Measurements from ENCODE around the gene FFAR2.
"Not testable (repeated sequence)": the region's sequence is repeated elsewhere in the genome, so short reads cannot be mapped to it uniquely, and the experiment has no call there.

The FFAR2 gene

GRCh38 chr19:35458192-35458591 lies 10.1 kb downstream of the FFAR2 start:
- H3K4me3 ChIP-seq (ENCODE audit: low read depth, low read length): no peak overlapping the region
- H3K9me3 ChIP-seq (ENCODE audit: control insufficient read depth, insufficient read depth, low read depth, low read length): no peaks in the 10 kb centered on the region
- no peaks in the 10 kb centered on the region for H3K4me1 ChIP-seq (ENCODE audit: control insufficient read depth, insufficient read depth, low read length)
- H3K9ac ChIP-seq (ENCODE audit: low read length): no peak overlapping the region
- no peaks in the 10 kb centered on the region for H3K36me3 ChIP-seq (ENCODE audit: control insufficient read depth, insufficient read depth, low read length)
- no peaks in the 10 kb centered on the region for H3K27me3 ChIP-seq (ENCODE audit: control insufficient read depth, insufficient read depth, low read length)
- H3K27ac ChIP-seq (ENCODE audit: low read depth, low read length): no peak overlapping the region

DNA sequence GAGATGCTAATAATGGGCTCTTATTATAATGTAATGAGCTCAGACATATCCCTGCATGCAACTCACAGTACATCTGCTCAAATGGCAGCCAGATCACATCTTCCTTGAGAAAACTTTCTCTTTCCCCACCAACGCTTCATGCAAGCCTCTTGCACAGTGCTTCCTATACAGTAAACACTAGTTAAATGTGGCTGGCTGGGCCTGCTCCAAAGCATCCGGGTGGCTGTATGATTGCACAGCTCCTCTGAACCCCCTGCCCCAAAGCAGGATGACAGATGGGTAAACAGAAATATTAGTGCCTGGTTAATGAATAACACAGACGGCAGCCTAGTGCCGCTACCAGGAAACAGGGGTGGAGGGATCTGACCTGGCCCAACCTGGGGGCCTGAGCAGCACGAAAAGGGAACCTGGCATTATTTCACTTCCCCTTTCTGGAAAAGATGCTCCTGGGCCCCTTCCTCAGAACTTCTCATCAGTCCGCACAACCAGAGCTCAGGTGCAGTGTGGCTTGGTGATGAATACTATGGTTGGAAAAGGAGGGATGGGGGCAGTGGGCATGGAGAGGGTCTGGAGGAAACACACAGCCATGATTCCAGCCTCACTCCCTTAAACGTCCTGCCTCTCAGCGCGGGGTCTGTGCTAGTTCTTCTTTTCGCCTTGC lies 10.8 kb downstream of the FFAR2 start:
- no peaks in the 10 kb centered on the region for H3K9me3 ChIP-seq (ENCODE audit: control insufficient read depth, insufficient read depth, low read depth, low read length)
- no peaks in the 10 kb centered on the region for H3K36me3 ChIP-seq (ENCODE audit: control insufficient read depth, insufficient read depth, low read length)
- H3K27ac ChIP-seq (ENCODE audit: low read depth, low read length): no peak overlapping the region
- no peak overlapping the region for H3K4me3 ChIP-seq (ENCODE audit: low read depth, low read length)
- no peak overlapping the region for H3K9ac ChIP-seq (ENCODE audit: low read length)
- no peaks in the 10 kb centered on the region for H3K27me3 ChIP-seq (ENCODE audit: control insufficient read depth, insufficient read depth, low read length)
- no peaks in the 10 kb centered on the region for H3K4me1 ChIP-seq (ENCODE audit: control insufficient read depth, insufficient read depth, low read length)

DNA sequence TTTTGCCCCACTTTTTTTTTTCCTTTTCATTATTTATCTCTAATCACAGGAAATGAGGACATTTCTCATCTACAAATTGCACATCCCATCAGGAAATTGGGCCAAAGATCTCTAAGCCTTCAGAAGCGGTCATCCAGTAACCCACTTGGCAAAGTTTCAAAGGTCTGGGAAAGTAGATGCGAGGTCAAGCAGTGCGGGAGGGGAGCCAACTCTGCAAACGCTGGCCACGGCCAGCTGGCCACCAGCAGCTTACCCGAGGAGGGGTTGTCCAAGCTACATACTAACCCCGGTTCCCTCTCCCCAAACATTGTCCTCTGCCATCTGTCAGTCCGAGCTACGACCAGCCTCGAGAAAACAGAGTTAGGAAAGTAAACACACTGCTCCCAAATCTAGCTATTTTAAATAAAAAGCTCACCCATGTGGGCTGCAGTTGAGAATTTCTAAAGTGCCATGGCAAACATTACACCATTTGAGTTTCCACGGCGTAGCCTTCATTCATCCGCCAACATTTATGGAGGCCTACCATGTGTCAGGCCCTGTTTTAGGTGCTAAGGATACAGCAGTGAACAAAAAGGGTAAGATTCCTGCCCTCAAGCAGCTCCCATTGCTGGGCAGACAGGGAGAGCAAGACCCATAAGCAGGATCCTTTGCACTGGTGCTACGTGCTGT lies 11.5 kb downstream of the FFAR2 start:
- no peaks in the 10 kb centered on the region for H3K36me3 ChIP-seq (ENCODE audit: control insufficient read depth, insufficient read depth, low read length)
- H3K9ac ChIP-seq (ENCODE audit: low read length): no peak overlapping the region
- no peaks in the 10 kb centered on the region for H3K9me3 ChIP-seq (ENCODE audit: control insufficient read depth, insufficient read depth, low read depth, low read length)
- no peak overlapping the region for H3K27ac ChIP-seq (ENCODE audit: low read depth, low read length)
- no peaks in the 10 kb centered on the region for H3K4me1 ChIP-seq (ENCODE audit: control insufficient read depth, insufficient read depth, low read length)
- H3K27me3 ChIP-seq (ENCODE audit: control insufficient read depth, insufficient read depth, low read length): no peaks in the 10 kb centered on the region
- H3K4me3 ChIP-seq (ENCODE audit: low read depth, low read length): no peak overlapping the region

DNA sequence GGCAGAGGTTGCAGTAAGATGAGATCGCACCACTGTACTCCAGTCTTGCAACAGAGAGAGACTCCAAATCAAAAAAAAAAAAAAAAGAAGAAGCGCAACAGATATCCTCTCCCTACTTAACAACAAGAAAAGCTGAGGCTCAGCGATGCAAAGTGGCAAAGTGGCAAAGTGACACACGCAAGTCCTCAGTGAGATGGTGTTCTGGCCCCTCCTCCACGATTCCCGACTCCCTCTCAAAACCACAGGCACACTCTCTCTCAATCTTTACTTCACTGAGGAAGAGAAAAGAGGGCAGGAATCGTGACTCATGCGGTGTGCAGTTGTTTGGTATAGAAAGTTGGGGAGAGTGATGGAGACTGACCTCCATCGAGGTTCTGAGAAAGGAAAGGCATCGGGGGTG lies 12.6 kb downstream of the FFAR2 start:
- no peak overlapping the region for H3K4me3 ChIP-seq (ENCODE audit: low read depth, low read length)
- H3K27me3 ChIP-seq (ENCODE audit: control insufficient read depth, insufficient read depth, low read length): no peaks in the 10 kb centered on the region
- no peak overlapping the region for H3K27ac ChIP-seq (ENCODE audit: low read depth, low read length)
- no peak overlapping the region for H3K9ac ChIP-seq (ENCODE audit: low read length)
- H3K4me1 ChIP-seq (ENCODE audit: control insufficient read depth, insufficient read depth, low read length): no peaks in the 10 kb centered on the region
- no peaks in the 10 kb centered on the region for H3K9me3 ChIP-seq (ENCODE audit: control insufficient read depth, insufficient read depth, low read depth, low read length)
- no peaks in the 10 kb centered on the region for H3K36me3 ChIP-seq (ENCODE audit: control insufficient read depth, insufficient read depth, low read length)

- H3K36me3 ChIP-seq (ENCODE audit: control insufficient read depth, insufficient read depth, low read length): no peaks in the 10 kb centered on the region
- no peak overlapping the region for H3K4me3 ChIP-seq (ENCODE audit: low read depth, low read length)
- no peak overlapping the region for H3K27ac ChIP-seq (ENCODE audit: low read depth, low read length)
- H3K4me1 ChIP-seq (ENCODE audit: control insufficient read depth, insufficient read depth, low read length): no peaks in the 10 kb centered on the region
- H3K27me3 ChIP-seq (ENCODE audit: control insufficient read depth, insufficient read depth, low read length): no peaks in the 10 kb centered on the region
- no peaks in the 10 kb centered on the region for H3K9me3 ChIP-seq (ENCODE audit: control insufficient read depth, insufficient read depth, low read depth, low read length)
- H3K9ac ChIP-seq (ENCODE audit: low read length): no peak overlapping the region
Observed at GRCh38 chr19:35461060-35461459, 13.0 kb downstream of the FFAR2 start.

DNA sequence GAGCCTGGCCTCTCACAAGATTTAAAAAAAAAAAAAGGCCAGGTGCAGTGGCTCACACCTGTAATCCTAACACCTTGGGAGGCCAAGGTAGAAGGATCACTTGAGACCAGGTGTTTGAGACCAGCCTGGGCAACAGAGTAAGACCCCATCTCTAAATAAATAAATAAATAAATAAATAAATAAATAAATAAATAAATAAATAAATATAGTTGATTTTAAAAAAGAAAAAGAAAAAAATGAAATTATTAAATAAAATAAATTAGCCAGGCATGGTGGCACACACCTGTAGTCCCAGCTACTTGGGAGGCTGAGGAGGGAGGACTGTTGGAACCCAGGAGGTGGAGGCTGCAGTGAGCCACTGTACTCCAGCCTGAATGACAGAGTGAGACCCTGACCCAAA lies 13.7 kb downstream of the FFAR2 start:
- not testable (repeated sequence) for H3K9me3 ChIP-seq (ENCODE audit: control insufficient read depth, insufficient read depth, low read depth, low read length); H3K27ac ChIP-seq (ENCODE audit: low read depth, low read length); H3K4me1 ChIP-seq (ENCODE audit: control insufficient read depth, insufficient read depth, low read length); H3K27me3 ChIP-seq (ENCODE audit: control insufficient read depth, insufficient read depth, low read length); H3K4me3 ChIP-seq (ENCODE audit: low read depth, low read length); H3K9ac ChIP-seq (ENCODE audit: low read length); H3K36me3 ChIP-seq (ENCODE audit: control insufficient read depth, insufficient read depth, low read length)

DNA sequence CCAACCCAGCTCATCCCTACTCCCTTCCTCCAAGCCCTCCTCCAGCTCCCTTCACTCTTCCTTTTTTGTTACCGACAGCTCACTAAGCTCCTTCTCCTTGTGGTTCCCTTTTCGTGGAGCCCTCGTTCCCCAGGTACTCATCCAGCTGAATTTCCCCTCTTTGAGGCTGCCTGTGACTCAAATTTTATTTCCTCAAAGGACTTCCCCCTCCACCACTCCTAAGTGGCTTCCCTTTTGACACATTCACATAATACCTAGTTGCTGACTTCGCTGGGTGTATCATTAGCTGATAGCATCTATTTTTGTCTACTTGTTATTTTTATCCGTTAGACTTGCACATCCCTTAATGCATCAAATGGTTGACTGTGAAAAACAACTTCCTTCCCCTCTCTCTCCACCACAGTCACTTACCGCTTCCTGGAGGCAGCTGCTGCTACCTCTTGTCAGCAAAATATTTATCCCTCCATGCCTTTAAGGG lies 14.5 kb downstream of the FFAR2 start:
- no peak overlapping the region for H3K4me3 ChIP-seq (ENCODE audit: low read depth, low read length)
- H3K36me3 ChIP-seq (ENCODE audit: control insufficient read depth, insufficient read depth, low read length): no peaks in the 10 kb centered on the region
- H3K4me1 ChIP-seq (ENCODE audit: control insufficient read depth, insufficient read depth, low read length): no peaks in the 10 kb centered on the region
- no peak overlapping the region for H3K9ac ChIP-seq (ENCODE audit: low read length)
- no peaks in the 10 kb centered on the region for H3K27me3 ChIP-seq (ENCODE audit: control insufficient read depth, insufficient read depth, low read length)
- H3K9me3 ChIP-seq (ENCODE audit: control insufficient read depth, insufficient read depth, low read depth, low read length): no peaks in the 10 kb centered on the region
- no peak overlapping the region for H3K27ac ChIP-seq (ENCODE audit: low read depth, low read length)

DNA sequence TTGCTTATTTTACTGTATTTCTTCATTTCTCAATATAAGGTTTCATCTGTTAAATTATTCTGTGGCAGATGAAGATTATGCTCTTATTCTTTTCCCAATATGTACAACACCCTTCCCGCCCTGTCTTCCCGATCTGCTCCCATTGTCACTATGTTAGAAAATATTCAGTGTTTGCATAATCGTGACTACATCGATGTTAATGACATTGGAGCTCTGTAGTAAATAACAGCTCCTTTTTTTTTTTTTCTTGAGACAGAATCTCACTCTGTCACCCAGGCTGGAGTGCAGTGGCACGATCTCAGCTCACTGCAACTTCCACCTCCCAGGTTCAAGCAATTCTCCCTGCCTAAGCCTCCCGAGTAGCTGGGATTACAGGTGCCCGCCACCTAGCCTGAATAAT lies 14.9 kb downstream of the FFAR2 start:
- H3K9me3 ChIP-seq (ENCODE audit: control insufficient read depth, insufficient read depth, low read depth, low read length); H3K4me3 ChIP-seq (ENCODE audit: low read depth, low read length); H3K27ac ChIP-seq (ENCODE audit: low read depth, low read length); H3K9ac ChIP-seq (ENCODE audit: low read length); H3K4me1 ChIP-seq (ENCODE audit: control insufficient read depth, insufficient read depth, low read length); H3K27me3 ChIP-seq (ENCODE audit: control insufficient read depth, insufficient read depth, low read length); H3K36me3 ChIP-seq (ENCODE audit: control insufficient read depth, insufficient read depth, low read length): not testable (repeated sequence)

DNA sequence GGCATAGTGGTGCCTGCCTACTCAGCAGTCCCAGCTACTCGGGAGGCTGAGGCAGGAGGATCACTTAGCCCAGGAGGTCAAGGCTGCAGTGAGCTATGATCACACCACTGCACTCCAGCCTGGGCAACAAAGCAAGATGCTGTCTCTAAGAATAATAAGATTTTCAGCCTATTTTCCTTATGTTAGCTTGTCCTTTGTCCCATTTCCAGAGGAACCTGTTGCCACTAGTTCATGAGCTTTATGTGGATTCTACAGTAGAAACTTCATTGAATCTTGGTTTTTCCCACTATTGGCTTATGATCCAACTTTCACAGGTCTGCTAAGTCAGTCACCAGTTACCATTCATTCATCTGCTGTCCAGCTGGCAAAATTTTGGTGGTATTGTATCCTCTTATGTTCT lies 18.2 kb downstream of the FFAR2 start:
- Histone ChIP-seq H3K4me3 (ENCODE audit: low read depth, low read length) (no peak overlapping the region), H3K9ac (ENCODE audit: low read length) (no peak overlapping the region), H3K27ac (ENCODE audit: low read depth, low read length) (no peak overlapping the region), H3K27me3 (ENCODE audit: control insufficient read depth, insufficient read depth, low read length) (no peaks in the 10 kb centered on the region), H3K4me1 (ENCODE audit: control insufficient read depth, insufficient read depth, low read length) (peaks cover 10% of the 10 kb centered on the region), H3K36me3 (ENCODE audit: control insufficient read depth, insufficient read depth, low read length) (no peaks in the 10 kb centered on the region), H3K9me3 (ENCODE audit: control insufficient read depth, insufficient read depth, low read depth, low read length) (no peaks in the 10 kb centered on the region)

DNA sequence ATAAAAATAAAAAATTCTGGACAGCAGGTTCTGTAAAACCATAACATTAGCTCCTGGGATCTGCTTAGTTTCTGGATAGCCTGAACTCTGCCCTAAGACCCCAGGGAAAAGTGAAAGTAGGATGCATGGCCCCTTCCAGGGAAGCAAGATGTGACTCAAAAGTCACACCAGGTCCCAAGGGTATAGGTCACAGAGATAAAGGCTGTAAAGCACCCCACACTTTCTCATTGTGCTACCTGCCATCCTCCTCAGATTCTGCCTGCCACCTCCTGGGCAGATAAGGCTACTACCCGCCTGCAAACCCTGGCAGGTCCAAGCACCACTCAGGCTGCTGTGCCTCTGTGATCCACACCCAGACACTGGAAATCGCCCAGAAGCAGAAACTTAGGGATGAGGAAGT lies 20.6 kb downstream of the FFAR2 start:
- no peak overlapping the region for H3K4me3 ChIP-seq (ENCODE audit: low read depth, low read length)

DNA sequence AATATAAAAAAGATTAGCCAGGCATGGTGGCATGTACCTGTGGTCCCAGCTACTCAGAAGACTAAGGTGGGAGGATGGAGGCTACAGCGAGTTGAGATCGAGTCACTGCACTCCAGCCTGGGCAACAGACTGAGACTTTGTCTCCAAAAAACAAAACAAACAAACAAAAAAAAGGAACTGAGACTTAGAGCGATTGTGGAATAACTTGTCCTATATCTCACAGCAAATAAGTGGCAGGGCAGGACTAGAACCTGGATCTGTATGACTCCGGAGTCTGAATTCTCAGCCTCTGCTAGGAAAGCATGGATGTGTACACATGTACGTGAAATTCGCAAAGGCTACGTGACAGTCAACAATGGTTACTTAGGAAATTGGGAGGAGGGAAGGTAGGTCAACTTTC lies 22.1 kb downstream of the FFAR2 start:
- Histone ChIP-seq H3K9me3 (ENCODE audit: control insufficient read depth, insufficient read depth, low read depth, low read length) (no peaks in the 10 kb centered on the region), H3K4me1 (ENCODE audit: control insufficient read depth, insufficient read depth, low read length) (peaks cover 19% of the 10 kb centered on the region), H3K27ac (ENCODE audit: low read depth, low read length) (peak overlapping the region; percentile 89; the same call in 1 of the 2 replicates), H3K9ac (ENCODE audit: low read length) (peak overlapping the region; percentile 45), H3K36me3 (ENCODE audit: control insufficient read depth, insufficient read depth, low read length) (no peaks in the 10 kb centered on the region), H3K27me3 (ENCODE audit: control insufficient read depth, insufficient read depth, low read length) (no peaks in the 10 kb centered on the region), H3K4me3 (ENCODE audit: low read depth, low read length) (no peak overlapping the region)

More for the DNA sequence above, 20.6 kb downstream of the FFAR2 start:
- Histone ChIP-seq H3K9me3 (ENCODE audit: control insufficient read depth, insufficient read depth, low read depth, low read length) (no peaks in the 10 kb centered on the region), H3K4me1 (ENCODE audit: control insufficient read depth, insufficient read depth, low read length) (peaks cover 19% of the 10 kb centered on the region), H3K9ac (ENCODE audit: low read length) (no peak overlapping the region), H3K36me3 (ENCODE audit: control insufficient read depth, insufficient read depth, low read length) (no peaks in the 10 kb centered on the region), H3K27ac (ENCODE audit: low read depth, low read length) (no peak overlapping the region), H3K27me3 (ENCODE audit: control insufficient read depth, insufficient read depth, low read length) (no peaks in the 10 kb centered on the region)
